GM19025 (cell line): ENCODE measurements around the gene BEAN1.

Experiments used
- ATAC-seq: cut with Tn5 transposase; IDR thresholded peaks from one replicate; pipeline ENCODE4 v1.9.1; 2021; ENCODE audit warnings: mild to moderate bottlenecking, low read depth, moderate library complexity; ENCODE audit not compliant: unreplicated experiment

BEAN1 gene

GRCh38 chr16:66416939-66417700 is 10.0 kb upstream of the BEAN1 start:
- no peak for ATAC-seq

- no peak for ATAC-seq
Observed at GRCh38 chr16:66418165-66418962, 8.7 kb upstream of the BEAN1 start.

- ATAC-seq: no peak
Observed at GRCh38 chr16:66419527-66419926, 7.6 kb upstream of the BEAN1 start.

GRCh38 chr16:66420396-66420795 is 6.7 kb upstream of the BEAN1 start:
- no peak for ATAC-seq

- ATAC-seq: no peak
Observed at GRCh38 chr16:66421891-66422290, 5.2 kb upstream of the BEAN1 start.

- ATAC-seq: no peak
Observed at GRCh38 chr16:66422366-66422765, 4.7 kb upstream of the BEAN1 start.

- no peak for ATAC-seq
Observed at GRCh38 chr16:66423177-66423576, 3.9 kb upstream of the BEAN1 start.

- no peak for ATAC-seq
Observed at GRCh38 chr16:66425651-66426050, 1.4 kb upstream of the BEAN1 start.

- ATAC-seq: no peak
Observed at GRCh38 chr16:66426112-66427035, 721 bp upstream of the BEAN1 start.

- ATAC-seq: no peak
Observed at GRCh38 chr16:66427871-66428681, 981 bp downstream of the BEAN1 start.

- ATAC-seq: no peak
Observed at GRCh38 chr16:66428682-66429251, 1.7 kb downstream of the BEAN1 start.

GRCh38 chr16:66429290-66429962 is 2.3 kb downstream of the BEAN1 start:
- ATAC-seq: no peak

GRCh38 chr16:66430214-66430613 is 3.1 kb downstream of the BEAN1 start:
- no peak for ATAC-seq

- no peak for ATAC-seq
Observed at GRCh38 chr16:66431760-66432159, 4.7 kb downstream of the BEAN1 start.

- ATAC-seq: no peak
Observed at GRCh38 chr16:66432429-66432828, 5.3 kb downstream of the BEAN1 start.

GRCh38 chr16:66434619-66435430 is 7.7 kb downstream of the BEAN1 start:
- no peak for ATAC-seq

- no peak for ATAC-seq
Observed at GRCh38 chr16:66435896-66436295, 8.8 kb downstream of the BEAN1 start.

- no peak for ATAC-seq
Observed at GRCh38 chr16:66437391-66437945, 10.4 kb downstream of the BEAN1 start.
